GM18526 (cell line): Measurements from ENCODE around the gene AASDHPPT.

Experiments used
- POLR2A ChIP-seq: IDR thresholded peaks from 3 replicates; pipeline ENCODE4 v1.6.1; 2011; ENCODE audit not compliant: insufficient read length; ENCODE audit errors: extremely low read depth

The AASDHPPT gene

GRCh38 chr11:106121570-106122320, 44.3 kb downstream of the AASDHPPT start:
- no peak for TF ChIP-seq POLR2A

GRCh38 chr11:106127604-106128003, 50.1 kb downstream of the AASDHPPT start:
- no peak for TF ChIP-seq POLR2A

GRCh38 chr11:106128740-106129139, 51.3 kb downstream of the AASDHPPT start:
- TF ChIP-seq POLR2A, result no peak

GRCh38 chr11:106131998-106132397, 54.5 kb downstream of the AASDHPPT start:
- no peak for TF ChIP-seq POLR2A

- no peak for TF ChIP-seq POLR2A
Measured at GRCh38 chr11:106132582-106133354, 55.3 kb downstream of the AASDHPPT start.

- TF ChIP-seq POLR2A, result no peak
Measured at GRCh38 chr11:106133529-106133928, 56.1 kb downstream of the AASDHPPT start.

- TF ChIP-seq POLR2A, result no peak
Measured at GRCh38 chr11:106137061-106137460, 59.6 kb downstream of the AASDHPPT start.

- no peak for TF ChIP-seq POLR2A
Measured at GRCh38 chr11:106137758-106138157, 60.3 kb downstream of the AASDHPPT start.
